Cardiac muscle cell (in vitro differentiated cells and primary cell): ENCODE data around the gene RBM20. TPM values are rescaled to one million over a fixed set of nuclear protein-coding genes. Genes with fewer than 3 reads are reported as not detected.

Experiments used
- DNase-seq, 2 donors: peaks; one replicate each; pipeline versions ENCODE4 v3.0.0 to v3.0.0-alpha.2; 2010 to 2017; ENCODE audit warnings: low read depth in 1 of 2, low spot score in 1 of 2
- H3K27ac ChIP-seq: fragments of 200-600 bp; sonication (generic); 2 replicates; pipeline ENCODE4 v1.5.1; 2016
- H3K27me3 ChIP-seq: fragments of 200-600 bp; sonication (generic); 2 replicates; pipeline ENCODE4 v1.6.0; 2016; ENCODE audit warnings: control low read depth
- H3K36me3 ChIP-seq: fragments of 200-600 bp; sonication (generic); 2 replicates; pipeline ENCODE4 v1.5.1; 2016; ENCODE audit warnings: control low read depth
- H3K4me1 ChIP-seq: fragments of 200-600 bp; sonication (generic); 2 replicates; pipeline ENCODE4 v1.8.1; 2017; ENCODE audit warnings: low read depth, mild to moderate bottlenecking, mixed run types
- H3K4me3 ChIP-seq: fragments of 200-600 bp; sonication (generic); 2 replicates; pipeline ENCODE4 v1.5.1; 2016; ENCODE audit warnings: mild to moderate bottlenecking
- H3K9me3 ChIP-seq: fragments of 200-600 bp; sonication (generic); 2 replicates; pipeline ENCODE4 v1.5.1; 2017; ENCODE audit warnings: low read depth, mild to moderate bottlenecking, control low read depth
- polyA plus RNA-seq: library from polyadenylated mRNA; unstranded; fragments of >200 nt; fragmentation: Nextera tagmentation; extraction: Ambion mirVana; gene quantifications from 2 replicates; pipeline ENCODE4 v1.2.1, GENCODE V29; 2016
- total RNA-seq: library from RNA; depleted of rRNA; stranded (reverse); fragments of >200 nt; gene quantifications from 2 replicates; pipeline ENCODE4 v1.2.3, GENCODE V29; 2016
- TF ChIP-seq, protein P1 (sequence below): IDR thresholded peaks from 2 replicates; pipeline ENCODE4 v1.5.1; 2012; ENCODE audit warnings: low read depth, mild to moderate bottlenecking, low read length

RBM20 gene
- total and polyA plus RNA-seq, 2 experiments from 2014 or later: 19.2 to 28.5 TPM

DNA sequence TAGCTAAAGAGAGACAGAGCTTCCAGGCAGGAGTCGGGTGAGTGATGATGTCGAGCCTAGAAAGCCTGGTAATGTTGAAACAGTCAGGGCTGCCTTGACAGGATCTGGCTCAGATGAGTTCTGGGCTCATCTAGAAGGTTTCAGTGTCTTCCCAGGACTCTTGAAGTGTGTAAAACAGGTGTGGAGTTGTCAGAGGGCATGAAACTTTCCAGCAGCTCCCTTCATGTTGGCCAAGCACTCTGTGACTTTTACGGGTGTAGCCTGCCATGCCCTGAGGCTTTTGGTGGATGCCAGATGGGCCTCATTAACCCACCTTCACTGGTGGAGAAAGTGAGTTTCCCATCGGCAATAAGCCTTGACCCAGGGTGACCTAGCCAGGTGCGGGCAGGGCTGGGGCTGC, 161.2 kb downstream of the RBM20 start:
- DNase-seq: no peak
- H3K36me3 ChIP-seq: peaks cover 11% of the 10 kb centered on the region
- no peak overlapping the region for H3K4me3 ChIP-seq
- H3K9me3 ChIP-seq: no peaks in the 10 kb centered on the region
- TF ChIP-seq, protein P1, sequence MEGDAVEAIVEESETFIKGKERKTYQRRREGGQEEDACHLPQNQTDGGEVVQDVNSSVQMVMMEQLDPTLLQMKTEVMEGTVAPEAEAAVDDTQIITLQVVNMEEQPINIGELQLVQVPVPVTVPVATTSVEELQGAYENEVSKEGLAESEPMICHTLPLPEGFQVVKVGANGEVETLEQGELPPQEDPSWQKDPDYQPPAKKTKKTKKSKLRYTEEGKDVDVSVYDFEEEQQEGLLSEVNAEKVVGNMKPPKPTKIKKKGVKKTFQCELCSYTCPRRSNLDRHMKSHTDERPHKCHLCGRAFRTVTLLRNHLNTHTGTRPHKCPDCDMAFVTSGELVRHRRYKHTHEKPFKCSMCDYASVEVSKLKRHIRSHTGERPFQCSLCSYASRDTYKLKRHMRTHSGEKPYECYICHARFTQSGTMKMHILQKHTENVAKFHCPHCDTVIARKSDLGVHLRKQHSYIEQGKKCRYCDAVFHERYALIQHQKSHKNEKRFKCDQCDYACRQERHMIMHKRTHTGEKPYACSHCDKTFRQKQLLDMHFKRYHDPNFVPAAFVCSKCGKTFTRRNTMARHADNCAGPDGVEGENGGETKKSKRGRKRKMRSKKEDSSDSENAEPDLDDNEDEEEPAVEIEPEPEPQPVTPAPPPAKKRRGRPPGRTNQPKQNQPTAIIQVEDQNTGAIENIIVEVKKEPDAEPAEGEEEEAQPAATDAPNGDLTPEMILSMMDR: no peak
- H3K27me3 ChIP-seq: no peaks in the 10 kb centered on the region
- peak overlapping the region; percentile 37 for H3K27ac ChIP-seq
- peaks cover 7% of the 10 kb centered on the region for H3K4me1 ChIP-seq

DNA sequence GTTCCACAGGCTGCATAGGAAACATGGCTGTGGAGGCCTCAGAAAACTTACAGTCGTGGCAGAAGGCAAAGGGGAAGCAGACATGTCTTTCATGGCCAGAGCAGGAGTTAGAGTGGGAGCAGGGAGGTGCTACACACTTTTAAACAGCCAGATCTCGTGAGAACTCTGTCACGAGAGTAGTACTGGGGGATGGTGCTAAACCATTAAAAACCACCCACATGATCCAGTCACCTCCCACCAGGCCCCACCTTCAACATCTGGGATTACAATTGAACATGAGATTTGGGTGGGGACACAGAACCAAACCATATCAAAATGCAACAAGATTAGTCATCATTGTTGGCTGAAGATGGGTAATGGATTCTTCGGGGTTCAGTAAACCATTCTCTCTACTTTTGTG, 162.2 kb downstream of the RBM20 start:
- Histone ChIP-seq H3K4me1 (peaks cover 7% of the 10 kb centered on the region), H3K27ac (no peak overlapping the region), H3K9me3 (no peaks in the 10 kb centered on the region), H3K27me3 (no peaks in the 10 kb centered on the region), H3K4me3 (no peak overlapping the region), H3K36me3 (peaks cover 6% of the 10 kb centered on the region)
- TF ChIP-seq, protein P1: no peak
- no peak for DNase-seq

DNA sequence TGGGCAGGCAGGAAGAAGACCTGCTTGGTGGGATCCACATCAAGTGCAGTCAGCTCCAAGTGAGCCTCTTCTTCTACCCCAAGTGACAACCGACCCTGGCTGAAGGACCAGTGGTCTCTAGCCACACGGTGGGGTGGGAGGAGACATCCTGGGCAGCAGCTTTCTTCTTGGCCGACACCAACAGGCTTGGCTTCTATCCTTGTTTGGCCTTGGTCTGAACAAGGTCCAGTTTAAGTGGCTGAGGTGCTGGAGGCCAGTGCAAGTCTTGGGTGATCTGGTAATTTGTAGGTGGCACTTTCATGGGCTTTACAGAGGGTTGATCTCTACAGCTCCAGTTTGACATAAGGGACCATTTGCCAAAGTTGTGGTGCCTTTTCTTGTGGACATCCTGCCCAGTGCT, 164.0 kb downstream of the RBM20 start:
- no peaks in the 10 kb centered on the region for H3K27me3 ChIP-seq
- peaks cover 6% of the 10 kb centered on the region for H3K36me3 ChIP-seq
- peaks cover 7% of the 10 kb centered on the region for H3K4me1 ChIP-seq
- TF ChIP-seq, protein P1: no peak
- H3K4me3 ChIP-seq: no peak overlapping the region
- no peaks in the 10 kb centered on the region for H3K9me3 ChIP-seq
- no peak overlapping the region for H3K27ac ChIP-seq
- DNase-seq: no peak

DNA sequence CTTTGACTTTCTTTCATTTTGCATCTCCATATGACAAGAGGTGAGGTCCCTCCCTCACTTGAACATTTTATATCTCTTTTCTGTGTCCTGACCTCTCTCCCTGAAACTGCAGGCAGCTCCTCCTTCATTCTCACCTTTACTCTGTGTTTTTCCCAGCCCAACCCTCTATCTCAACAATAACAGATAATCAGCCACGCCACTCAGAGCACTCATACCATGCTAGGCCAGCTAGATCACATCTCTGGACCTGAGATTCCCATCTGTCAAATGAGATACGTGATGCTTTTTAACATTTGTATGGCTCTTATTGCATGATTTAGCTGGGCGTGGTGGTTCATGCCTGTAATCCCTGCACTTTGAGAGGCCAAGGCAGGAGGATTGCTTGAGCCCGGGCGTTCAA, 164.5 kb downstream of the RBM20 start:
- Histone ChIP-seq H3K27ac (no peak overlapping the region), H3K36me3 (peaks cover 6% of the 10 kb centered on the region), H3K4me1 (peaks cover 7% of the 10 kb centered on the region), H3K9me3 (no peaks in the 10 kb centered on the region), H3K4me3 (no peak overlapping the region), H3K27me3 (no peaks in the 10 kb centered on the region)
- DNase-seq: no peak
- TF ChIP-seq, protein P1: no peak

DNA sequence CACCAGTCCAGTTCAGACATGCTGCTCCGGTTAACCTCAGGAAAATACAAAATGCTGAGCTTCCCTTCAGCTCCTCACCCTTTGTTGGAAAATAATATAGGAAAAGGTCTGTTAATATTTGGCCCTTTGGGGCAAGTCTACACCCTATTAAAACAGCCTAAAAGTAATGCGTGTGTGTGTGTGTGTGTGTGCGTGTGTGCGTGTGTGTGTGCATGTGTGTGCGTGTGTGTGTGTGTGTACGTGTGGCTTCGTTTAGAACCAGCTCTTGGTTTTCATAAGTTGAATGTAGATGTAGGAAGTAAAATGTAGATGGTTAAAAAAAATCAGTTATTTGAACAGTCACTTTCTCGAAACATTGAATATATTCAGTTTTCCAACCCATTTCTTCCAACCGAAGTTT, 166.5 kb downstream of the RBM20 start:
- Histone ChIP-seq H3K9me3 (no peaks in the 10 kb centered on the region), H3K36me3 (peaks cover 8% of the 10 kb centered on the region), H3K27me3 (no peaks in the 10 kb centered on the region), H3K4me3 (no peak overlapping the region), H3K27ac (no peak overlapping the region), H3K4me1 (peaks cover 7% of the 10 kb centered on the region)
- TF ChIP-seq, protein P1: no peak
- no peak for DNase-seq
